Subcutaneous abdominal adipose tissue (tissue), 5 donors: ENCODE data around the gene PKN3.
A peak's percentile ranks its signal among the peaks of the same experiment; 100 is the strongest.

Experiments used
- H3K27ac ChIP-seq: one replicate; pipeline ENCODE4 v1.7.0; 2013; ENCODE audit warnings: low read depth, mild to moderate bottlenecking, inconsistent platforms, low read length, moderate library complexity
- H3K27me3 ChIP-seq, 5 donors: one replicate each; pipeline ENCODE4 v1.7.0; 2013; ENCODE audit warnings: low read length in 5 of 5, inconsistent platforms in 1 of 5; ENCODE audit not compliant: control insufficient read depth in 5 of 5, insufficient read depth in 4 of 5
- H3K36me3 ChIP-seq, 5 donors: one replicate each; pipeline ENCODE4 v1.7.0; 2013; ENCODE audit warnings: low read length in 5 of 5; ENCODE audit not compliant: control insufficient read depth in 5 of 5, insufficient read depth in 5 of 5
- H3K4me1 ChIP-seq, 5 donors: one replicate each; pipeline ENCODE4 v1.7.0; 2013; ENCODE audit warnings: low read length in 5 of 5, mild to moderate bottlenecking in 3 of 5, moderate library complexity in 1 of 5; ENCODE audit not compliant: control insufficient read depth in 5 of 5, insufficient read depth in 5 of 5
- H3K4me3 ChIP-seq, 5 donors: one replicate each; pipeline ENCODE4 v1.7.0; 2013; ENCODE audit warnings: low read length in 5 of 5, low read depth in 1 of 5
- H3K9ac ChIP-seq, 5 donors: one replicate each; pipeline ENCODE4 v1.7.0; 2013; ENCODE audit warnings: low read length in 5 of 5, mild to moderate bottlenecking in 4 of 5, moderate library complexity in 3 of 5
- H3K9me3 ChIP-seq, 5 donors: one replicate each; pipeline ENCODE4 v1.7.0; 2013; ENCODE audit warnings: low read length in 5 of 5; ENCODE audit not compliant: control insufficient read depth in 5 of 5
- donor health status: healthy.
- donor health status: healthy.
- donor health status: healthy.
- donor health status: healthy.
- donor health status: healthy.

PKN3 gene

DNA sequence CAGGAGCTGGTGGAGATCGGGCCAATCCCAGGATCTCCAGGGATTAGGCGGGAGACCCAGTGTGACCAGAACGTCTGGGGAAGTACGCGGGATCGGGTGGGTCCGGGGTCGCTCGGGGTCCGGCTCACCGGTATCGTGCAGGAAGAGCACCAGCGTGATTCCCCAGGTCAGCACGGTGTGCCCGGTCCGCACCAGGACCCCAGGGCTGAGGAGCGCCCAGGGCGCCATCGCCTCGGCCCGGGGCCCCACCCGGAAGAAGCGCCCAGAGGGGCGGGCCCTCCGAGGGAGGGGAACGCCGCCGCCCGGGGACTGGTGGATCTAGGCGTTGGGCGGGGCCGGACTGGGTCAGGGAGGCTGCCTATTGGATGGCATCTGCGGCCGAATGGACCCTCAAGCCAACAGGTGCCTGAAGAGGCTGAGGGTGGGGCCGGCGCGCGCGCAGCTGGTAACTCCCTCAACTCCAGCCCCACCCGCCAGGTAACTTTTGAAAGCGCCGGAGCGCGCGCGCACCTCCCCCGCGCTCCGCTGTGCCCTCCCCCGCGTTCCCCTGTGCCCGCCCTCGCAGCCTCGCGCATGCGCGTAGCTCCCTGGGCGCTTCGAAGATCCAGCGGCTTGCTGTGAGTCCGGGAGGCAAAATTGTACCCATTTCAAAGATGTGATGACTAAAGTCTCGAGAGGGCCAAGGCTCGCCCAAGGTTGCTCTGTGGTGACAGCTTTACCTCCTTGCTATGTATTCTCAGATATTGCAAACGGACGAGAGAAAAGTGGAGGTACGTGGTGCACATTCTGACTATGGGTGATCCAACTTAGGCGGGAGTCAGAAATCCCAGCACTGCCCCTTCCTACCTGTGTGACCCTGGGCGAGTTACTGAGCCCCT lies 21.8 kb downstream of the PKN3 start, which contains the start of gene ZDHHC12:
Gene ZDHHC12 (minus strand): TSS at position 262 of the 878 bp plus-strand sequence. CDS start 34 bp downstream, at position 228.
- H3K27ac ChIP-seq = peak within 1 kb of the TSS; percentile 30
- no peaks in the 10 kb centered on the region for H3K27me3 ChIP-seq
- peak within 1 kb of the TSS; percentile 75 to 82 (median 75) for H3K4me3 ChIP-seq
- H3K9me3 ChIP-seq = no peaks in the 10 kb centered on the region
- H3K4me1 ChIP-seq = peaks cover 5 to 29% (median 26%) of the 10 kb centered on the region in 5 donors
- H3K9ac ChIP-seq = peak within 1 kb of the TSS; percentile 48 to 71 (median 56)
- H3K36me3 ChIP-seq = peaks cover 0 to 29% (median 18%) of the 10 kb centered on the region in 5 donors

DNA sequence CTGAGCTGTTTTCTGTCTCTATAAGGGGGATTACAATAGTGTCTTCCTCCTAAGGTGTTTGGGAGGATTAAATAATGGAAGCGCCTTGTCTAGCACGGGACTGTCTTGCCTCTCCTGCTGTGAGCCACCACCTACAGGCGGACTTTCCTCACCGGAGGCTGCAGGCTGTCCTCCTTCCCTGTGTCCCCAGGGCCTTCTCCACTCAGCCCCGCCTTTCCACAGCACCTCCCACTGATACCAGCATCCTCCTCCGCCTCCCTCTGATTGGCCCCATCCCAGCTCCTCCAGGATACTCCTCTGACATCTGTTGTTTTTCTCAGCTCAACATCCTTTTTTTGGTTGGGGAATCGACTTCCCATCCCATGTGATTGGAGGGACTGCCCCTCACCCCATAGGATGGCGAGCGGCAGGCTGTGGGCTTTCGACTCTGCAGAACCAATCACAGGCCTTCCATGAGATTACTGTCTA lies 22.5 kb downstream of the PKN3 start:
- H3K27ac ChIP-seq = peak overlapping the region; percentile 30
- H3K9me3 ChIP-seq = no peaks in the 10 kb centered on the region
- peaks cover 0 to 30% (median 17%) of the 10 kb centered on the region in 5 donors for H3K36me3 ChIP-seq
- H3K9ac ChIP-seq = peak overlapping the region in 2 of 5 donors; percentile 21 to 70
- peak overlapping the region; percentile 65 to 79 (median 75) for H3K4me3 ChIP-seq
- peaks cover 5 to 23% (median 21%) of the 10 kb centered on the region in 5 donors for H3K4me1 ChIP-seq
- H3K27me3 ChIP-seq = no peaks in the 10 kb centered on the region

DNA sequence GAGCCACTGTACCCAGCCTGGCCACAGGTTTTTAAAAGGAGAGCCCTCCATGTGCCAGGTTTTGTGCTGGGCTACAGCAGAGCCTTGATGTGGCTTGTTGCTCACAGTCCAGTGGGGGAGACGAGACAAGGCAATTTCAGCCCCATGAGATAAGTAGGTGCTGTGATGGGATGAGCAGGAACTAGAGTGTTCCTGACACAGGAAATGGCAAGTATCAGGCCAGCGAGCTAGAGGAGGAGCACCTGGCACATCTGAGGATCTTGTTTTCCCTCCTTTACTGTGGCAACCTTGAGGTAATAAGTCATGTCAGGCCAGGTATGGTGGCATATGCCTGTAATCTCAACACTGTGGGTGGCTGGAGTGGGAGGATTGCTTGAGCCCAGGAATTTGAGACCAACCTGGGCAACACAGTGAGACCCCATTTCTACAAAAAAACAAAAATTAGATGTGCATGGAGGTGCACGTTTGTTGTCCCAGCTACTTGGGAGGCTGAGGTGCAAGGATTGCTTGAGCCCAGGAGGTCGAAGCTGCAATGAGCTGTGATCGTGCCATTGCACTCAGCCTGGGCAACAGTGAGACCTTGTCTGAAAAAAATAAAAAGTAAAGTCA lies 25.4 kb downstream of the PKN3 start:
- peaks cover 5 to 21% (median 19%) of the 10 kb centered on the region in 5 donors for H3K4me1 ChIP-seq
- no peak overlapping the region for H3K27ac ChIP-seq
- no peak overlapping the region for H3K9ac ChIP-seq
- no peaks in the 10 kb centered on the region for H3K9me3 ChIP-seq
- peaks cover 0 to 30% (median 22%) of the 10 kb centered on the region in 5 donors for H3K36me3 ChIP-seq
- H3K4me3 ChIP-seq = no peak overlapping the region
- no peaks in the 10 kb centered on the region for H3K27me3 ChIP-seq

DNA sequence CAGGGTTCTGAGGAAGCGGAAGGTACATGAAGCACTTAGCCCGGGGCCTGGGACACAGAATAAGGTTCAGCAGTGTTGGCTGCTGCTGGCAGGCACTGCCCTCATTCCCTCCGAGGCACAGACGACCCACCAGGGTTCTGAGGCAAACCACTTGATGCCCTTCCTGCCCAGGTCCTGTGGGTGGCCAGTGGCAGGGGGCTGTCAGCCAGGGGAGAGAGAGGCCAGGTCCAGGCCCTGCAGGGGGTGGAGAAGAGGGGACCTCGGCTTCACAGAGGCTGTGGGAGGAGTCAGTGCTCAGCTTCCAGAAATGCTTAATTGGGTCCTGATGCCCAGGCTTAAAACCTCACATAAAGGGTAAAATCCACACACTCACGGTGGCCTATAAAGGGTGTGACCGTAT lies 26.0 kb downstream of the PKN3 start:
- Histone ChIP-seq H3K4me3 (no peak overlapping the region), H3K9ac (no peak overlapping the region), H3K27ac (no peak overlapping the region), H3K9me3 (no peaks in the 10 kb centered on the region), H3K27me3 (no peaks in the 10 kb centered on the region), H3K4me1 (peaks cover 5 to 17% (median 15%) of the 10 kb centered on the region in 5 donors), H3K36me3 (peaks cover 0 to 36% (median 25%) of the 10 kb centered on the region in 5 donors)

DNA sequence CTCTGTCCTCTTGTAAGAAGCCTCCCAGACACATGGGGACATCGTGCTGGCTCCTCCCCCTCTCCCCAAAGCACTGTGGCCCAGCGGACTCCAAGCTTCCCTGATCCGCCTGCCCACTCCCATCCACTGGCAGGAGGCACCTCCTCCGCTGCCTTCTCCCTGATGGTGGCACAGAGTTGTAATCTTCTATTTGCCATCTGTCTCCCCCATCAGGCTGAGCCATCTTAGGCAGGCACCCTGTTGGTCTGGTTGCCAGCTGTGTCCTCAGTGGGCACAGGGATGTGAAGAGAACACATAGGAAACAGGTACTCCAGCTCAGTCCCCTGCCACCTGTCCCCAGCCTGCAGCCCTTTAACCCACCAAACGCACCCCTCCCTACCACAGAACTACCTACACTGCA lies 27.0 kb downstream of the PKN3 start:
- H3K4me3 ChIP-seq = no peak overlapping the region
- no peak overlapping the region for H3K9ac ChIP-seq
- peaks cover 5 to 10% (median 10%) of the 10 kb centered on the region in 5 donors for H3K4me1 ChIP-seq
- H3K27me3 ChIP-seq = no peaks in the 10 kb centered on the region
- H3K36me3 ChIP-seq = peaks cover 0 to 37% (median 25%) of the 10 kb centered on the region in 5 donors
- H3K27ac ChIP-seq = no peak overlapping the region
- H3K9me3 ChIP-seq = no peaks in the 10 kb centered on the region

DNA sequence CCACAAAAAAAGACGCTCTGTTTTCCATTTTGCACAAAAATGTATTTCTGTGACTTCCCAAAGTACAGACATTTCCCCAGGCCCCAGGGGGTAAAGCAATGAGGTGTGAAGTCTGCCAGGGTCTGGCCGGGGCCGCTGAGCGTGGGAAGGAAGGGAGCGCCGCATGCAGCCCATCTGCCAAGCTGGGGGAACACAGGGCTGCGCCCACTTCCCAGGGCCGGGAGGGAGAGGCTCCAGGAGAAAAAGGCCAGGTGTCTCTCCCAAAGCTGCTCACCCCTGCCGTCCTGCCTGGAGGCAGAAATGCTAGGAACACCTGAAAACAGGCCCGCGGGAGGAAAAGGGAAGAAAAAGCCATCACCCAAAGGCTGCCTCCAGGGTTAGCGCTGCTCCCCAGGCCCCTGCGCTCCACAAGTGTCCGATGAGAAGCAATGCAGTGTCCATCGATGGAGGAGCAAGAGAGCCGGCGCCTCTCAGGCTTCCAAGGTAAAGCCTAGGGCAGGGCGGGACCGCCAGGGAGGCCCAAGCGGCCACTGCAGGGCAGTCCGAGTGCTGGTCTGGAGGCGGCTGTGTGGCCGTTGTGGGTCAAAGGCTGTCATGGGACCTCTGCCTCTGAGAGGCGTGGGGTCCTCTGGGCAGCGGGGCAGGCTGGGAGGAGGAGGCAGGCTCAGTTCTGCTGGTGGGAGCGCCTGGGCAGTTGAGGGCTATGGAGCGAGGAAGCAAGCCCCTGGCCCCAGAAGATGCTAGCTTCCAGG lies 27.6 kb downstream of the PKN3 start:
- H3K4me3 ChIP-seq = no peak overlapping the region
- peaks cover 0 to 4% (median 3%) of the 10 kb centered on the region in 5 donors for H3K4me1 ChIP-seq
- H3K9ac ChIP-seq = no peak overlapping the region
- peaks cover 0 to 44% (median 31%) of the 10 kb centered on the region in 5 donors for H3K36me3 ChIP-seq
- no peak overlapping the region for H3K27ac ChIP-seq
- H3K27me3 ChIP-seq = no peaks in the 10 kb centered on the region
- no peaks in the 10 kb centered on the region for H3K9me3 ChIP-seq

DNA sequence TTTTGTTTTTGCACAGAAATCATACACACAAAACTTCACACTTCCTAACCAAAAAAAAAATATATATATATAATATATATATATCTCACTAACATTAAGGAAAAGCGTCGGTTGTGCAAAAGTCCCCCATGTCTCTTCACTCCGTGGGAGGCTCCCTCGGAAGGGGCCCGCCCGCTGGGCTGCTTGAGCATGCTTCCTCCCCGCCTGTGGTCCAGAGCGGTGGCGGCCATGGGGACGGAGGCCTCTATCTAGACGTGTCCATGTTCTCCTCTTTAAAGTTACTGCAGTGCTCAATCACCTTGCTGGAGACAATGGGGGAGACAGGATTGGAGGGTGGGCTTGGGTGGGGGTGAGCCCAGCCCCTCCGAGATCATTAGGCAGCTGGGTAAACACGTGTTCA lies 28.8 kb downstream of the PKN3 start:
- Histone ChIP-seq H3K9ac (no peak overlapping the region), H3K4me3 (no peak overlapping the region), H3K4me1 (peaks cover 0 to 4% (median 3%) of the 10 kb centered on the region in 5 donors), H3K27ac (no peak overlapping the region), H3K9me3 (no peaks in the 10 kb centered on the region), H3K27me3 (no peaks in the 10 kb centered on the region), H3K36me3 (peaks cover 0 to 50% (median 34%) of the 10 kb centered on the region in 5 donors)

DNA sequence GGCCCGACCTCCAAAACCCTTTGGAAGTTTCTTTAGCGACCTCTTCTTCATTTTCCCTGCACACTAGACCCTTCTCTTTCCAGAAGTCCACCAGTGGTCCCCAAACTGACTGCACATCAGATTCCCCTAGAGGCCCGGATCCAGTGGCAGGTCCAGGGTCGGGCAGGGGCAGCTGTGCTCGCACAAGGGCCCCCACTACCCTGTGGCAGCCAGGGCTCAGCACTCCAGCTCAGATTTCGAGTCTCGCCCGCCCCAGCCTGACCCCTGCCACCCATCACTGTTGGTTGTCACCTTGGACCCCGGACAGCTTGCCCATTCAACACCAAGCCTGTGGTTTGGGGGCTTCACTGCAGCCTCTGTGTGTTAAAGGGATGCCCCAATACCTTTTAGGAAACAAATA lies 29.4 kb downstream of the PKN3 start:
- H3K4me3 ChIP-seq = no peak overlapping the region
- peaks cover 0 to 50% (median 34%) of the 10 kb centered on the region in 5 donors for H3K36me3 ChIP-seq
- H3K9me3 ChIP-seq = no peaks in the 10 kb centered on the region
- H3K27me3 ChIP-seq = no peaks in the 10 kb centered on the region
- H3K4me1 ChIP-seq = peaks cover 0 to 4% (median 3%) of the 10 kb centered on the region in 5 donors
- H3K9ac ChIP-seq = no peak overlapping the region
- no peak overlapping the region for H3K27ac ChIP-seq

DNA sequence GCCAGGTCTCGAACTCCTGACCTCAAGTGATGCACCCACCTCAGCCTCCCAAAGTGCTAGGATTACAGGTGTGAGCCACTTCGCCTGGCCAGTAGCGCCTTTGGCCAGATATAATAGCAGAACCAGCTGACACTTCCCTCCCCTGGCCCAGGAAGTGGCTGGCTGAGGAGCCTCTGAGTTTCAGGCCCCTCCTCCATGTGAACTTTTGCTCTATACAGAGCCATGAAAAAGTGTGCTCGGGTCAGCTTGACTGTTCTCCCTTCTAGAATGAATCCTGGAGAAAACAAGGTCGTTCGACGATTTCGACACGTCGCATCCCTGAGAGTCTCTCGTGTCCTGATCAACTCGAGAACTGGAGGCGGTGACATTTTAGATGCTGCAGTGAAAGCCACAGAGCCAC lies 30.3 kb downstream of the PKN3 start:
- H3K9ac ChIP-seq = no peak overlapping the region
- H3K27me3 ChIP-seq = no peaks in the 10 kb centered on the region
- no peaks in the 10 kb centered on the region for H3K9me3 ChIP-seq
- H3K4me3 ChIP-seq = no peak overlapping the region
- no peak overlapping the region for H3K27ac ChIP-seq
- peaks cover 0 to 4% (median 3%) of the 10 kb centered on the region in 5 donors for H3K4me1 ChIP-seq
- peaks cover 0 to 55% (median 39%) of the 10 kb centered on the region in 5 donors for H3K36me3 ChIP-seq
